ENCODE measurements around the gene COASY. TPM values are rescaled to one million over a fixed set of nuclear protein-coding genes. Genes with fewer than 3 reads are reported as not detected.

Gene COASY
- total RNA-seq, 4 donors from 2014 or later = 46.4 to 91.7 (median 57.6) TPM

DNA sequence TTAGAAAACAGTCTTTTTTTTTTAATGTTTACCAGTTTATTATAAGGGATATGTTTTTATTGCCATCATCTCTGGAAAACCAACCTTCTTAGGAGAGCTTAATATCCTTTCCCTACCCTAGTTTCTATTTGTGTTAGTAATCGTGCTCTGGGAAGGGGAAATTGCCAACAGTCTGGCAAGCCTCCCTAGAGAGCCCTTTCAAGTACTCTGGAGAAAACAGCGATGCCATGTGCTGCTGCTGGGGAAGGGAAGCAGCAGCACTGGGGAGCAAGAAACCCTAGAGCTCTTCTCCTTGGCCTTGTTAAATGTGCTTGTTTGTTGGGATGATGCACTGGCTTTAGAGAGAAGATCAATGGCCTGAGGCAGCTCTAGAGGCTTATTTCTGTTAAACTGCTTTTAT lies 37.0 kb downstream of the COASY start:
- no peak overlapping the region for H3K4me3 ChIP-seq
- WGBS, 2 donors (ENCODE audit: low coverage in 1 of 2) = 22% methylated on average over 2 of the region's 2 CpGs; no CpG with 5 or more reads in 1 of the 2 donors
- H3K9me3 ChIP-seq = no peaks in the 10 kb centered on the region
- H3K36me3 ChIP-seq = no peaks in the 10 kb centered on the region
- H3K27ac ChIP-seq = no peak overlapping the region
- no peaks in the 10 kb centered on the region for H3K27me3 ChIP-seq
- in situ Hi-C loops (cut with MboI; ENCODE audit: low pct_ligation_motif_present in 1 of 4, low pct_unique_long_range_greater_than_20kb in 1 of 4, low sequenced_read_pairs in 3 of 4) = loop anchor here in 3 of 4 donors (25.0 kb wide), 1 partner anchor 88 kb away; the partner anchor contains the start of genes CCR10 (in 3 of the 3), CNTNAP1 (in 3 of the 3) and PLEKHH3 (in 3 of the 3)
- no peak for TF ChIP-seq POLR2AphosphoS5 (IDR thresholded peaks at IDR 0.05)
- TF ChIP-seq POLR2A (IDR thresholded peaks at IDR 0.05) = no peak
- no peak for TF ChIP-seq EP300 (IDR thresholded peaks at IDR 0.05; ENCODE audit: low read depth)
- no peak for TF ChIP-seq CTCF (IDR thresholded peaks at IDR 0.05)
- H3K4me1 ChIP-seq = peaks cover 5 to 13% (median 6%) of the 10 kb centered on the region in 4 donors
- no peak for DNase-seq
- intact Hi-C loops (cut with DNase I; ENCODE audit: low total_unique reads) = no loop called here

DNA sequence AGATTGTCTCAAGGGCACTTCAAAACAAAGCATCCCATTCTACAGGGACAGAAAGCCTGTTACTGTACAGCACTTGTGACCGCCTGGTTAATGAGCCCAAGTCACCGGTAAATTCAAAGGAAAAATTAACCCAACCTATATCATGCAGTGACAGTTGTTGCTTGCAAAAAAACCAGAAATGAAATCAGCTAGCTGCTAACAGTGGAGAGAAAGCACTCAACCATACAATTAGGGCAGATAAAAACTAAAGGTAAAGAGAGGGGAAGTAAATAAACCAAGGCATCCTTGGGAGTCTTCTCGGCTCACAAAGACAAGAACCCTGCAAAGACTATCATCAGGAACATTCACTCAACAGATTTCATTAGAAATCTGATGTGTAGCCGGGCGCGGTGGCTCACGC lies 41.4 kb downstream of the COASY start:
- TF ChIP-seq EP300 (IDR thresholded peaks at IDR 0.05; ENCODE audit: low read depth) (no peak), CTCF (IDR thresholded peaks at IDR 0.05) (no peak), POLR2AphosphoS5 (IDR thresholded peaks at IDR 0.05) (no peak), POLR2A (IDR thresholded peaks at IDR 0.05) (no peak)
- no peak overlapping the region for H3K4me3 ChIP-seq
- in situ Hi-C loops (cut with MboI; ENCODE audit: low pct_ligation_motif_present in 1 of 4, low pct_unique_long_range_greater_than_20kb in 1 of 4, low sequenced_read_pairs in 3 of 4) = loop anchor here in 1 of 4 donors (10.0 kb wide), 1 partner anchor 81 kb away; the partner anchor contains the start of genes CCR10 and CNTNAP1

DNA sequence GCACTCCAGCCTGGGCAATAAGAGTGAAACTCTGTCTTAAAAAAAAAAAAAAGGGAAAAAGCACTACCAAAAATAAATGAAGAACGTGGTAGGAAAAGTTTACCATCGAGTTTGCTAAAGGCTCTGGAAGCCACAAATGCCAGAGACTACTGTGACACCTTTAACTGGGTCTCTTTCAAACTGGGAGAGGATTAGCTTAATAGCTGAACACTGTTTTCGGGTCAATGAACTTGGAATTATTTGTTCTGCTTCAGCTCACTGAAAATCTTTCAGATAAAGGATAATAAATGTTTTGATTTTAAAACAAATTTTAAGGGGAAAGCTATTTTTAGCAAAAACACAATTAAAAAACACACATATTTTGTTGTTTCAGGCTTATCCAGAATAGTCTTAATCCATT lies 45.8 kb downstream of the COASY start:
- Histone ChIP-seq H3K36me3 (no peaks in the 10 kb centered on the region), H3K27me3 (no peaks in the 10 kb centered on the region), H3K9me3 (no peaks in the 10 kb centered on the region), H3K4me1 (peaks cover 20 to 37% (median 31%) of the 10 kb centered on the region in 4 donors), H3K27ac (peak overlapping the region in 2 of 4 donors; percentile 94 to 97), H3K4me3 (peak overlapping the region in 2 of 4 donors; percentile 78 to 83)
- no peak for DNase-seq
- intact Hi-C loops (cut with DNase I; ENCODE audit: low total_unique reads) = loop anchor here (10.0 kb wide), 1 partner anchor 77 kb away; the partner anchor contains the start of genes CCR10 and CNTNAP1
- 49 to 79% methylated on average over 3 of the region's 3 CpGs for WGBS, 2 donors (ENCODE audit: low coverage in 1 of 2)
- in situ Hi-C loops (cut with MboI; ENCODE audit: low pct_ligation_motif_present in 1 of 4, low pct_unique_long_range_greater_than_20kb in 1 of 4, low sequenced_read_pairs in 3 of 4) = loop anchor here in 1 of 4 donors (10.0 kb wide), 1 partner anchor 77 kb away; the partner anchor contains the start of genes CCR10 and CNTNAP1
- TF ChIP-seq EP300 (IDR thresholded peaks at IDR 0.05; ENCODE audit: low read depth) (no peak), CTCF (IDR thresholded peaks at IDR 0.05) (no peak), POLR2A (IDR thresholded peaks at IDR 0.05) (no peak), POLR2AphosphoS5 (IDR thresholded peaks at IDR 0.05) (no peak)

More for the DNA sequence above, 41.4 kb downstream of the COASY start:
- DNase-seq = no peak
- Histone ChIP-seq H3K36me3 (no peaks in the 10 kb centered on the region), H3K27ac (no peak overlapping the region), H3K4me1 (peaks cover 21 to 35% (median 32%) of the 10 kb centered on the region in 4 donors), H3K9me3 (no peaks in the 10 kb centered on the region), H3K27me3 (no peaks in the 10 kb centered on the region)
- 86 to 96% methylated on average over 5 to 7 of the region's 7 CpGs for WGBS, 2 donors (ENCODE audit: low coverage in 1 of 2)
- intact Hi-C loops (cut with DNase I; ENCODE audit: low total_unique reads) = loop anchor here (10.0 kb wide), 1 partner anchor 81 kb away; the partner anchor contains the start of genes CCR10 and CNTNAP1

GRCh38 chr17:42608305-42609181 lies 46.6 kb downstream of the COASY start:
- Histone ChIP-seq H3K4me3 (peak overlapping the region; percentile 51 to 83 (median 80)), H3K4me1 (peaks cover 20 to 37% (median 31%) of the 10 kb centered on the region in 4 donors), H3K36me3 (peaks cover 0 to 7% (median under 1%) of the 10 kb centered on the region in 4 donors), H3K9me3 (no peaks in the 10 kb centered on the region), H3K27ac (peak overlapping the region; percentile 91 to 97 (median 92)), H3K27me3 (no peaks in the 10 kb centered on the region)
- intact Hi-C loops (cut with DNase I; ENCODE audit: low total_unique reads) (loop anchor here (10.0 kb wide), 1 partner anchor 76 kb away; the partner anchor contains the start of genes CCR10 and CNTNAP1), in situ Hi-C loops (cut with MboI; ENCODE audit: low pct_ligation_motif_present in 1 of 4, low pct_unique_long_range_greater_than_20kb in 1 of 4, low sequenced_read_pairs in 3 of 4) (loop anchor here in 1 of 4 donors (10.0 kb wide), 1 partner anchor 76 kb away; the partner anchor contains the start of genes CCR10 and CNTNAP1)
- 0% methylated on average over 12 to 27 of the region's 30 CpGs for WGBS, 2 donors (ENCODE audit: low coverage in 1 of 2)
- TF ChIP-seq CTCF (IDR thresholded peaks at IDR 0.05) (no peak), POLR2A (IDR thresholded peaks at IDR 0.05) (no peak), POLR2AphosphoS5 (IDR thresholded peaks at IDR 0.05) (no peak), EP300 (IDR thresholded peaks at IDR 0.05; ENCODE audit: low read depth) (no peak)
- no peak for DNase-seq

All from transverse colon (tissue), 4 donors.